ENCODE results near the gene PSG2. TPM values are rescaled to one million over a fixed set of nuclear protein-coding genes. Genes with fewer than 3 reads are reported as not detected.
"Not testable (repeated sequence)": the region's sequence is repeated elsewhere in the genome, so short reads cannot be mapped to it uniquely, and the experiment has no call there.

The PSG2 gene
- total RNA-seq, 1 experiment from 2014 or later: not detected

GRCh38 chr19:43101950-43102349 is 19.4 kb upstream of the PSG2 start:
- Histone ChIP-seq H3K9ac (ENCODE audit: extremely low read depth, insufficient read length, low read length) (no peak overlapping the region), H4K8ac (replicated peaks; ENCODE audit: insufficient read length, low read depth, low read length) (no peak overlapping the region), H4K5ac (ENCODE audit: insufficient read length, low read depth, low read length) (no peak overlapping the region), H2AFZ (ENCODE audit: low read length) (no peak overlapping the region), H3K18ac (ENCODE audit: insufficient read length, low read depth, low read length) (no peak overlapping the region), H3T11ph (ENCODE audit: low read length) (no peak overlapping the region), H3K56ac (ENCODE audit: insufficient read length, low read depth, low read length) (no peak overlapping the region), H4K91ac (ENCODE audit: insufficient read length, low read depth, low read length) (no peak overlapping the region), H3K23ac (ENCODE audit: insufficient read length, low read depth, low read length) (no peak overlapping the region), H2BK5ac (ENCODE audit: insufficient read length, low read length) (no peak overlapping the region), H4K20me1 (ENCODE audit: control insufficient read depth, insufficient read depth, insufficient read length) (no peaks in the 10 kb centered on the region), H3K9me3 (ENCODE audit: control insufficient read depth, low read depth, low read length) (peaks cover 59% of the 10 kb centered on the region), H2BK15ac (ENCODE audit: low read depth, low read length) (no peak overlapping the region), H2BK12ac (ENCODE audit: insufficient read length, low read depth, low read length) (no peak overlapping the region), H3K4me1 (ENCODE audit: insufficient read depth, low read length) (no peaks in the 10 kb centered on the region), H3K79me2 (ENCODE audit: insufficient read depth, low read length) (no peaks in the 10 kb centered on the region), H3K14ac (ENCODE audit: insufficient read depth, low read length) (no peak overlapping the region), H2BK20ac (ENCODE audit: low read depth, low read length, poor library complexity, severe bottlenecking) (no peak overlapping the region), H3K27ac (ENCODE audit: insufficient read length, low read depth, low read length) (no peak overlapping the region), H3K27me3 (ENCODE audit: insufficient read depth, low read length) (no peaks in the 10 kb centered on the region), H3K23me2 (ENCODE audit: insufficient read length, low read depth, low read length, poor library complexity, severe bottlenecking) (no peaks in the 10 kb centered on the region), H3K4ac (ENCODE audit: low read depth, low read length) (no peak overlapping the region), H2BK120ac (ENCODE audit: low read depth, low read length, poor library complexity, severe bottlenecking) (no peak overlapping the region), H2AK5ac (ENCODE audit: insufficient read length, low read length) (no peak overlapping the region), H3K4me2 (ENCODE audit: insufficient read depth, insufficient read length, low read length) (no peak overlapping the region), H3K79me1 (ENCODE audit: insufficient read depth, low read depth, low read length, poor library complexity, severe bottlenecking) (no peaks in the 10 kb centered on the region)
- peaks cover 0 to 14% (median 3%) of the 10 kb centered on the region in 3 experiments; a peak in 5 of 7 replicates for H3K36me3 Mint-ChIP-seq (ENCODE audit: insufficient read depth in 1 of 3, low read depth in 3 of 3)
- DNase-seq: no peak
- H3K9me3 Mint-ChIP-seq: peaks cover 86 to 90% of the 10 kb centered on the region in 2 experiments
- no peak overlapping the region for H3K27ac Mint-ChIP-seq
- H3K4me3 Mint-ChIP-seq: no peak overlapping the region
- peaks cover 2% of the 10 kb centered on the region; the same call in 1 of the 2 replicates for H3K27me3 Mint-ChIP-seq (ENCODE audit: low read depth)
- TF ChIP-seq CTCF (conservative IDR thresholded peaks at IDR 0.05): no peak
- no peaks in the 10 kb centered on the region for H3K4me1 Mint-ChIP-seq
- no CpG with 5 or more reads among the region's 2 CpGs for WGBS (ENCODE audit: extremely low coverage, insufficient read length, low lambda C conversion rate)

- not testable (repeated sequence) for H3K4me3 Mint-ChIP-seq; H4K91ac ChIP-seq (ENCODE audit: insufficient read length, low read depth, low read length); H3K27me3 Mint-ChIP-seq (ENCODE audit: low read depth); H3K27ac ChIP-seq (ENCODE audit: insufficient read length, low read depth, low read length); H3K27ac Mint-ChIP-seq; H2BK15ac ChIP-seq (ENCODE audit: low read depth, low read length); DNase-seq; H4K8ac ChIP-seq (replicated peaks; ENCODE audit: insufficient read length, low read depth, low read length); H3K4me2 ChIP-seq (ENCODE audit: insufficient read depth, insufficient read length, low read length); H3K4ac ChIP-seq (ENCODE audit: low read depth, low read length); H3T11ph ChIP-seq (ENCODE audit: low read length); H3K9ac ChIP-seq (ENCODE audit: extremely low read depth, insufficient read length, low read length); H3K56ac ChIP-seq (ENCODE audit: insufficient read length, low read depth, low read length); H2BK20ac ChIP-seq (ENCODE audit: low read depth, low read length, poor library complexity, severe bottlenecking); H3K4me1 ChIP-seq (ENCODE audit: insufficient read depth, low read length); H2AFZ ChIP-seq (ENCODE audit: low read length); H3K27me3 ChIP-seq (ENCODE audit: insufficient read depth, low read length); H2BK120ac ChIP-seq (ENCODE audit: low read depth, low read length, poor library complexity, severe bottlenecking); H3K23ac ChIP-seq (ENCODE audit: insufficient read length, low read depth, low read length); H4K20me1 ChIP-seq (ENCODE audit: control insufficient read depth, insufficient read depth, insufficient read length); H3K14ac ChIP-seq (ENCODE audit: insufficient read depth, low read length); H3K4me1 Mint-ChIP-seq; H3K23me2 ChIP-seq (ENCODE audit: insufficient read length, low read depth, low read length, poor library complexity, severe bottlenecking); H2BK12ac ChIP-seq (ENCODE audit: insufficient read length, low read depth, low read length); H3K79me2 ChIP-seq (ENCODE audit: insufficient read depth, low read length); H2AK5ac ChIP-seq (ENCODE audit: insufficient read length, low read length); H3K79me1 ChIP-seq (ENCODE audit: insufficient read depth, low read depth, low read length, poor library complexity, severe bottlenecking); H3K18ac ChIP-seq (ENCODE audit: insufficient read length, low read depth, low read length); H4K5ac ChIP-seq (ENCODE audit: insufficient read length, low read depth, low read length); H2BK5ac ChIP-seq (ENCODE audit: insufficient read length, low read length)
- peaks cover 0 to 14% (median 2%) of the 10 kb centered on the region in 3 experiments; a peak in 5 of 7 replicates for H3K36me3 Mint-ChIP-seq (ENCODE audit: insufficient read depth in 1 of 3, low read depth in 3 of 3)
- peaks cover 56% of the 10 kb centered on the region for H3K9me3 ChIP-seq (ENCODE audit: control insufficient read depth, low read depth, low read length)
- H3K9me3 Mint-ChIP-seq: peaks cover 85 to 90% of the 10 kb centered on the region in 2 experiments
Measured at GRCh38 chr19:43098416-43098815, 15.9 kb upstream of the PSG2 start.
